RWPE2 (cell line): Measurements from ENCODE around the gene SCFD2.

Experiments used
- ATAC-seq: fragments of 200-7000 bp; cut with Tn5 transposase; 3 replicates; pipeline ENCODE4 v1.9.1; 2021; ENCODE audit warnings: low read depth
- DNase-seq: peaks from one replicate; pipeline ENCODE4 v3.0.0-alpha.2; 2020; ENCODE audit warnings: low spot score
- H3K27ac ChIP-seq: fragments of 450-650 bp; 2 replicates; pipeline ENCODE4 v1.5.1; 2017; ENCODE audit warnings: mild to moderate bottlenecking; ENCODE audit not compliant: poor library complexity, severe bottlenecking
- H3K27me3 ChIP-seq: fragments of 250-450 bp; sonication (Bioruptor Pico); 2 replicates; pipeline ENCODE4 v1.5.1; 2021; ENCODE audit warnings: mild to moderate bottlenecking, moderate library complexity; ENCODE audit not compliant: insufficient read depth, poor library complexity, severe bottlenecking
- H3K36me3 ChIP-seq: fragments of 250-450 bp; sonication (Bioruptor Pico); 2 replicates; pipeline ENCODE4 v1.5.1; 2020; ENCODE audit warnings: low read depth, mild to moderate bottlenecking, moderate library complexity
- H3K4me1 ChIP-seq: fragments of 250-450 bp; sonication (Bioruptor Pico); 2 replicates; pipeline ENCODE4 v1.5.1; 2021; ENCODE audit warnings: mild to moderate bottlenecking, moderate library complexity; ENCODE audit not compliant: insufficient read depth, poor library complexity, severe bottlenecking
- H3K4me3 ChIP-seq: fragments of 250-450 bp; sonication (Bioruptor Pico); 2 replicates; pipeline ENCODE4 v1.5.1; 2021; ENCODE audit warnings: mild to moderate bottlenecking, moderate library complexity; ENCODE audit not compliant: severe bottlenecking
- H3K9me3 ChIP-seq: fragments of 250-450 bp; sonication (Bioruptor Pico); 2 replicates; pipeline ENCODE4 v1.5.1; 2021; ENCODE audit warnings: mild to moderate bottlenecking, moderate library complexity; ENCODE audit not compliant: severe bottlenecking
- TF ChIP-seq, protein P1 (sequence below): fragments of 450-650 bp; IDR thresholded peaks from one replicate; pipeline ENCODE4 v1.5.1; 2017; ENCODE audit warnings: mild to moderate bottlenecking, moderate library complexity; ENCODE audit not compliant: poor library complexity, severe bottlenecking

SCFD2 gene

GRCh38 chr4:53192496-53192895 lies 173.4 kb downstream of the SCFD2 start:
- ATAC-seq = no peak
- Histone ChIP-seq H3K9me3 (no peaks in the 10 kb centered on the region), H3K4me1 (no peaks in the 10 kb centered on the region), H3K27ac (no peak overlapping the region), H3K4me3 (no peak overlapping the region), H3K36me3 (no peaks in the 10 kb centered on the region), H3K27me3 (no peaks in the 10 kb centered on the region)
- no peak for DNase-seq
- TF ChIP-seq, protein P1, sequence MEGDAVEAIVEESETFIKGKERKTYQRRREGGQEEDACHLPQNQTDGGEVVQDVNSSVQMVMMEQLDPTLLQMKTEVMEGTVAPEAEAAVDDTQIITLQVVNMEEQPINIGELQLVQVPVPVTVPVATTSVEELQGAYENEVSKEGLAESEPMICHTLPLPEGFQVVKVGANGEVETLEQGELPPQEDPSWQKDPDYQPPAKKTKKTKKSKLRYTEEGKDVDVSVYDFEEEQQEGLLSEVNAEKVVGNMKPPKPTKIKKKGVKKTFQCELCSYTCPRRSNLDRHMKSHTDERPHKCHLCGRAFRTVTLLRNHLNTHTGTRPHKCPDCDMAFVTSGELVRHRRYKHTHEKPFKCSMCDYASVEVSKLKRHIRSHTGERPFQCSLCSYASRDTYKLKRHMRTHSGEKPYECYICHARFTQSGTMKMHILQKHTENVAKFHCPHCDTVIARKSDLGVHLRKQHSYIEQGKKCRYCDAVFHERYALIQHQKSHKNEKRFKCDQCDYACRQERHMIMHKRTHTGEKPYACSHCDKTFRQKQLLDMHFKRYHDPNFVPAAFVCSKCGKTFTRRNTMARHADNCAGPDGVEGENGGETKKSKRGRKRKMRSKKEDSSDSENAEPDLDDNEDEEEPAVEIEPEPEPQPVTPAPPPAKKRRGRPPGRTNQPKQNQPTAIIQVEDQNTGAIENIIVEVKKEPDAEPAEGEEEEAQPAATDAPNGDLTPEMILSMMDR = no peak

GRCh38 chr4:53191997-53192396 lies 173.9 kb downstream of the SCFD2 start:
- ATAC-seq (no peak), DNase-seq (no peak)
- H3K36me3 ChIP-seq = no peaks in the 10 kb centered on the region
- H3K4me1 ChIP-seq = no peaks in the 10 kb centered on the region
- H3K27ac ChIP-seq = no peak overlapping the region
- H3K27me3 ChIP-seq = no peaks in the 10 kb centered on the region
- TF ChIP-seq, protein P1 = no peak
- H3K9me3 ChIP-seq = no peaks in the 10 kb centered on the region
- H3K4me3 ChIP-seq = no peak overlapping the region

GRCh38 chr4:53189011-53189410 lies 176.8 kb downstream of the SCFD2 start:
- no peaks in the 10 kb centered on the region for H3K27me3 ChIP-seq
- DNase-seq (no peak), ATAC-seq (no peak)
- TF ChIP-seq, protein P1 = no peak
- no peaks in the 10 kb centered on the region for H3K4me1 ChIP-seq
- no peaks in the 10 kb centered on the region for H3K36me3 ChIP-seq
- no peaks in the 10 kb centered on the region for H3K9me3 ChIP-seq
- H3K27ac ChIP-seq = no peak overlapping the region
- no peak overlapping the region for H3K4me3 ChIP-seq

DNA sequence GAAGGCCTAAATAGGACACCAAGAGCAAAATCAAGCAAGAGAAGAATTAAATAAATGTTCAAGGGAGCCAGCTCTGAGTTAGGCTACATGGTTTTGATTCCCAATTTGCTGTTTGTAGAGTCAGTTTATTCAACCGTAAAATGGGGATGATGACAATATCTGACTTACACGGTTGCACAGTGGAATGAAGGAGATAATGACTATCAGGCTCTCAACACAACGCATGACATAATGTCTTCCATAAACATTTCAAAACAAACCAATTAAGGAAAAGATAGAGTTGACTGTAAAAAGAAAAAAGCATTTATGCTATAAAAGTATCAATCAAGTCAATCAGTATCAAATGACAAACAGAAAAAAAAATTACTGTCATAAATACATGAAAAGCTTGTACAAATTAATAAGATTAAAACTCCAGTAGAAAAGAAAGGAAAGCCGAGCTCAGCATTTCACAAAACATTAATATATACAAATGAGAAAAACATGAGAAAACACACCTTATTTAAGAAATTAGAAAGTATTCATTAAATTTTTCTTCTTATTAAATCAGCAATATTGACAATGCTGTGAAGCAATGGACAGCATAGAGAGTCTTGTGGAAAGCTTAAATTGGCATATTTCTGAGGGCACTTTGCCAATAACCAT lies 179.0 kb downstream of the SCFD2 start:
- no peaks in the 10 kb centered on the region for H3K9me3 ChIP-seq
- TF ChIP-seq, protein P1 = no peak
- DNase-seq (no peak), ATAC-seq (no peak)
- no peak overlapping the region for H3K4me3 ChIP-seq
- no peaks in the 10 kb centered on the region for H3K27me3 ChIP-seq
- no peaks in the 10 kb centered on the region for H3K36me3 ChIP-seq
- H3K27ac ChIP-seq = no peak overlapping the region
- no peaks in the 10 kb centered on the region for H3K4me1 ChIP-seq

- Histone ChIP-seq H3K9me3 (no peaks in the 10 kb centered on the region), H3K27ac (no peak overlapping the region), H3K4me1 (no peaks in the 10 kb centered on the region), H3K4me3 (no peak overlapping the region), H3K27me3 (no peaks in the 10 kb centered on the region), H3K36me3 (no peaks in the 10 kb centered on the region)
- no peak for ATAC-seq
- TF ChIP-seq, protein P1 = no peak
- no peak for DNase-seq
Observed at GRCh38 chr4:53185869-53186585, 179.8 kb downstream of the SCFD2 start.
